Limb (tissue), 2 donors: ENCODE measurements around the gene PRCP.

Source experiments
- DNase-seq, 2 donors: peaks; one replicate each; pipeline ENCODE4 v3.0.0-alpha.2; 2016; ENCODE audit errors: extremely low spot score in 2 of 2

The PRCP gene

DNA sequence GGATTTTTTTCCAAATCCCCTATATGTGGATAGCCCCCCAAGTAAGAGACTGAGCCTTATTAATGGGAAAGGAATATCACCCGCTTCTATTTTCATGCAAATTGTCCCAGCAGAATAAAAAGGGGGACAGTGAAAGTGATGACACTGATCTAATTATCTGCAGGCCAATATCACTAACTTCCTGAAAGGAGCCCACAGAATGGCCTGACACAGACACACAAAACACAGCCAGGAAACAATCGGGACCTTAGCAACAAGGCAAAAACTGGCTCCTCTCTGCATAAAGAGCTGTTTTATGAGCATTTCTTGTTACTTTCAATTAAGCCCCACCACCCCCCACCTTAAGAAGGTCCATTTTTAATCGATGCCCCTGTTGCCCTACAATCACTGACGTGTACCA is 112.2 kb downstream of the PRCP start:
- no peak for DNase-seq

DNA sequence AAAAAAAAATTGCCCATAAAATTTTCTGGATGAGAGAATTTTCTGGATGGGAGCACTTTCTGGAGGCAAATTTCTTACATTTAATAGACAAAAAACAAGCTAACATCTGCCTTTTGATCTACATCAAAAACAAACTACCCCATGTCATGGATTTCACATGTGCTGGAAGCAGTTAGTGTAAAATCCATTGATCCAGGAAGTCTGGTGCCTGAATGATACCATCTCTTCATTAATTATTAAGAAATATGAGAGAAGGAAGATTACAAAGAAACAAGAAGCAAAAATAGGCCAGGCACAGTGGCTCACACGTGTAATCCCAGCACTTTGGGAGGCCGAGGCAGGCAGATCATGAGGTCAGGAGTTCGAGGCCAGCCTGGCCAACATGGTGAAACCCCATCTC is 113.4 kb downstream of the PRCP start:
- DNase-seq = no peak

DNA sequence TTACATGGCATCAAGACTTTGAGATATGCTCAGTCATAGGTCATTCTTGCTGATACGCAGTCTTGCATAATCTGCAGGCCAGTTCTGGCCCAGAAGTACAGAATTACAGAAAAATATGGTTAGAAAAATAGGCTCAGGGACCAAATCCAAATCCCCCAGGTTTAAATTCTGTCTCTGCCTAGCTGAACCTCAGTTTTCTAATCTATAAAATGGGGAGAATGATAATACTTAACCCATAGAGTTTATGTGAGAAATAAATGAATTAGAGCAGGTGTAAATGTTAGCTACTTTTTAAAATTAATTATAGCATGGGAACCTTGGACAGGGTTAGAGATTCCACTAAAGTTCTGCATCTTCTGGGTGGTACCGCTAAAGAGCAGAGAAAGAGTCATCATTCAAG is 114.2 kb downstream of the PRCP start:
- no peak for DNase-seq

DNA sequence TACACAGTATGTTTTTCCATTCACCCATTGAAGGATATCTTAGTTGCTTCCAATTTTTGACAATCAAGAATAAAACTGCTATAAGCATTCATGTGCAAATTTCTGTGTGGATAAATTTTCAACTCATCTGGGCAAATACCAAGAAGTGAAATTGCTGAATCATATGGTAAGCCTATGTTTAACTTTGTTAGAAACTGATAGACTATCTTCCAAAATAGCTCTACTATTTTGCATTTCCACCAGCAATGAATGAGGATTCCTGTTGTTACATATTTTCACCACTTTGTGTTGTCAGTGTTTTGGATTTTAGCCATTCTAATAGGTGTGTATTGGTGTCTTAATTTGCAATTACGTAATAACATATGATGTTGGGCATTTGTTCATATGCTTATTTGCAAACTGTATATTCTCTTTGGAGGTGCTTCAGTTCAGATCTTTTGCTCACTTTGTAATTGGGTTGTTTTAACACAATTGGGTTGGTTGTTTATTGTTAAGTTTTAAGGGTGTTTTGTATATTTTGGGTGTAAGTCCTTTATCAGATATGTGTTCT is 117.3 kb downstream of the PRCP start:
- DNase-seq = no peak

DNA sequence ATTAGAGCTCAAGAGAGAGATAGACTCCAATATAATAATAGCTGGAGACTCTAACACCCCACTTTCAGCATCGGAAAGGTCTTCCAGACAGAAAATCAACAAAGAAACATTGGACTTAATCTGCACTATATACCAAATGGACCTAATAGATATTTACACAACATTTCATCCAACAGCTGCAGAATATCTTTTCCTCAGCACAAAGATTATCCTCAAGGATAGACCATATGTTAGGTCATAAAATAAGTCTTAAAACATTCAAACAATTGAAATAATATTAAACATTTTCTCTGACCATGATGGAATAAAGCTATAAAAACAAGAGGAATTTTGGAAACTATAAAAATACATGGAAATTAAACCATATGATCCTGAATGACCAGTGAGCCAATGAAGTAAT is 121.5 kb downstream of the PRCP start:
- no peak for DNase-seq

DNA sequence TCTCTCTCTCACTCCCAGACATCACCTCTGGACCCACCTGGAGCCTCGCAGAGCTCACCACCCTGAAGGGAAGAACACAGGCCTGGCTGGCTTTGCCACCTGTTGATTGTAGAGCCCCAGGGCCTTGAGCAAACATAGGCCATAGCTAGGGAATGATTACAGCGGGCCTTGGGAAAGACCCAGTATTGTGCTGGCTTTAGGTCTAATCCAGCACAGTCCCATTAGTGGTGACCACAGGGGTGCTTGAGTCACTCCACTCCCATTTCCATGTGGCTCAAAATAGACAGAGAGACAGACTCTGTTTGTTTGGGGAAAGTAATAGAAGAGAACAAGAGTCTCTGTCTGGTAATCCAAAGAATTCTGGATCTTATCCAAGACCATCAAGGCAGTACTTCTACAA is 123.9 kb downstream of the PRCP start:
- no peak for DNase-seq

DNA sequence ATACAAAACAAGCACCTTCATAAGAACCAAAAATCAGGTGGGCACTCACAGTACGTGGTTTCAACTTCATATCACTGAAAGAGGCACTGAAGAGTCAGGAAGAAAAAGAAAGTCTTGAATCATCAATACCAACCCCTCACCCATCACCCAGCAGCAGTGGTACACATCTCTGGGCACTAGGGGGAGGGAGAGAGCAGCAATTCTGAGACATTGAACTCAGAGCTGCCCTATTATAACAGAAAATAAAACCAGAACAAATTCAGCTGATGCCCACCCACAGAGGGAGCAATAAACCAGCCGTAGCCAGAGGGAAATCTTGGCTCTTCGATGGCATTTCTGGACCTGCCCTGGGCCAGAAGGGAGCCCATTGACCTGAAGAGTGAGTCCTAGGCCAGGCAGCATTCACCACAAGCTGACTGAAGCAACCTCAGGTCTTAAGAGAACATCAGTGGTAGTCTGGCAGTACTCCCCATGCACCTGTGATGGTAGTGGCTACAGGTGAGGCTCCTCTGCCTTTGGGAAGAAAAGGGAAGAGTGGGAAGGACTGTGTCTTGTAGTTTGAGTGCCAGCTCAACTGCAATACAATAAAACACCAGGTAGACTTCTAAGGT is 124.4 kb downstream of the PRCP start:
- DNase-seq = no peak

DNA sequence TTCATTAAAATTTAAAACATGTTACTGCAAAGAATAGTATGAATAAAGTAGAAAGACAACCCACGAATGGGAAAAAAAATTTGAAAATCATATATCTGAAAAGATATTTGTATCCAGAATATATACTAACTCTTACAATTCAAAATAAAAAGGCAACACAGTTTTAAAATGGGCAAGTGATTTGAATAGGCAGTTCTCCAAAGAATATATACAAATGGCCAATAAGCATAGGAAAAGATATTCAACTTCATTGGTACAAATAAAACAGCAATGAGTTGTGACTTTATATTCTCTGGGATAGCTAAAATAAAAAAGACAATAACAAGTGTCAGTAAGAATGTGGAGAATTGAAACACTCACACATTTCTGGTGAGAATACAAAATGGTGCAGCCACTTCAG is 125.0 kb downstream of the PRCP start:
- DNase-seq = no peak
